ENCODE measurements around the gene ADCY4. TPM values are rescaled to one million over a fixed set of nuclear protein-coding genes. Genes with fewer than 3 reads are reported as not detected.

Gene ADCY4
- total and polyA plus RNA-seq, 2 of the 13 experiments (the other 11 are each of a cell fraction or from before 2014, with no cell fraction given) = 0.03 TPM; not detected in 1

GRCh38 chr14:24296341-24297157 lies 38.3 kb downstream of the ADCY4 start (continued):
- TF ChIP-seq MZF1 (CRISPR knock-in tag; IDR thresholded peaks at IDR 0.05; ENCODE audit: borderline replicate concordance) (peak; percentile 98), SP5 (CRISPR knock-in tag; IDR thresholded peaks at IDR 0.05; ENCODE audit: borderline replicate concordance, low read depth) (0 out of 2 replicates have a peak, but pooled peaks have one; percentile 9), ZNF331 (CRISPR knock-in tag; IDR thresholded peaks at IDR 0.05) (peak; percentile 37; the same call in 1 of the 2 replicates), MBD4 (IDR thresholded peaks at IDR 0.05; ENCODE audit: borderline replicate concordance, low read length) (no peak), SMAD1 (CRISPR knock-in tag; IDR thresholded peaks at IDR 0.05; ENCODE audit: borderline replicate concordance, low read depth) (no peak), HOXA9 (CRISPR knock-in tag; IDR thresholded peaks at IDR 0.05; ENCODE audit: borderline replicate concordance) (peak; percentile 33; the same call in 1 of the 2 replicates), SIX4 (CRISPR knock-in tag; IDR thresholded peaks at IDR 0.05) (0 out of 2 replicates have a peak, but pooled peaks have one; percentile 29), RAD21 (CRISPR knock-in tag; IDR thresholded peaks at IDR 0.05) (peak; percentile 97), GZF1 (CRISPR knock-in tag; IDR thresholded peaks at IDR 0.05) (peak; percentile 72; the same call in 1 of the 2 replicates), EP300 (IDR thresholded peaks at IDR 0.05; ENCODE audit: low read depth in 2 of 2, low read length in 2 of 2) (no peak), EP300 (CRISPR knock-in tag; IDR thresholded peaks at IDR 0.05; ENCODE audit: borderline replicate concordance) (0 out of 2 replicates have a peak, but pooled peaks have one; percentile 3), ZNF83 (CRISPR knock-in tag; IDR thresholded peaks at IDR 0.05; ENCODE audit: borderline replicate concordance) (no peak; the same call in 1 of the 2 replicates), ZNF124 (CRISPR knock-in tag; IDR thresholded peaks at IDR 0.05) (peak; percentile 85), SP2 (CRISPR knock-in tag; IDR thresholded peaks at IDR 0.05) (no peak), ELF3 (CRISPR knock-in tag; IDR thresholded peaks at IDR 0.05) (peak; percentile 66; the same call in 1 of the 2 replicates), HNF1B (CRISPR knock-in tag; IDR thresholded peaks at IDR 0.05) (peak; percentile 76), ZNF839 (CRISPR knock-in tag; IDR thresholded peaks at IDR 0.05; ENCODE audit: borderline replicate concordance) (peak; percentile 33; the same call in 1 of the 2 replicates), ZNF607 (CRISPR knock-in tag; IDR thresholded peaks at IDR 0.05; ENCODE audit: borderline replicate concordance) (peak; percentile 41; the same call in 1 of the 2 replicates), ZNF503 (CRISPR knock-in tag; IDR thresholded peaks at IDR 0.05) (no peak), MLLT10 (CRISPR knock-in tag; IDR thresholded peaks at IDR 0.05) (no peak)
- TF ChIP-seq, protein P1, sequence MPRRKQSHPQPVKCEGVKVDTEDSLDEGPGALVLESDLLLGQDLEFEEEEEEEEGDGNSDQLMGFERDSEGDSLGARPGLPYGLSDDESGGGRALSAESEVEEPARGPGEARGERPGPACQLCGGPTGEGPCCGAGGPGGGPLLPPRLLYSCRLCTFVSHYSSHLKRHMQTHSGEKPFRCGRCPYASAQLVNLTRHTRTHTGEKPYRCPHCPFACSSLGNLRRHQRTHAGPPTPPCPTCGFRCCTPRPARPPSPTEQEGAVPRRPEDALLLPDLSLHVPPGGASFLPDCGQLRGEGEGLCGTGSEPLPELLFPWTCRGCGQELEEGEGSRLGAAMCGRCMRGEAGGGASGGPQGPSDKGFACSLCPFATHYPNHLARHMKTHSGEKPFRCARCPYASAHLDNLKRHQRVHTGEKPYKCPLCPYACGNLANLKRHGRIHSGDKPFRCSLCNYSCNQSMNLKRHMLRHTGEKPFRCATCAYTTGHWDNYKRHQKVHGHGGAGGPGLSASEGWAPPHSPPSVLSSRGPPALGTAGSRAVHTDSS (CRISPR knock-in tag; conservative IDR thresholded peaks at IDR 0.05) = no peak
- TF ChIP-seq, protein P2, sequence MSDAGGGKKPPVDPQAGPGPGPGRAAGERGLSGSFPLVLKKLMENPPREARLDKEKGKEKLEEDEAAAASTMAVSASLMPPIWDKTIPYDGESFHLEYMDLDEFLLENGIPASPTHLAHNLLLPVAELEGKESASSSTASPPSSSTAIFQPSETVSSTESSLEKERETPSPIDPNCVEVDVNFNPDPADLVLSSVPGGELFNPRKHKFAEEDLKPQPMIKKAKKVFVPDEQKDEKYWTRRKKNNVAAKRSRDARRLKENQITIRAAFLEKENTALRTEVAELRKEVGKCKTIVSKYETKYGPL (CRISPR knock-in tag; IDR thresholded peaks at IDR 0.05) = no peak

Data from HepG2 (cell line).